Stimulated activated CD8-positive, alpha-beta memory T cell treated with anti-CD3 and anti-CD28 coated beads, Interleukin-15, amount 100 ng/mL, for 1 hour (primary cell): ENCODE measurements around the gene SCN9A.

Experiments used
- DNase-seq: peaks from one replicate; pipeline ENCODE4 v3.0.0-alpha.2; 2020; ENCODE audit warnings: low read depth

SCN9A gene

GRCh38 chr2:166173263-166173662 is 202.5 kb downstream of the SCN9A start:
- DNase-seq = no peak

- no peak for DNase-seq
These were observed 204.5 kb downstream of the SCN9A start for GRCh38 chr2:166171216-166171615.

- no peak for DNase-seq
These were observed 205.4 kb downstream of the SCN9A start for GRCh38 chr2:166170356-166170755.

- no peak for DNase-seq
These were observed 208.3 kb downstream of the SCN9A start for GRCh38 chr2:166167449-166167848.

- DNase-seq = no peak
These were observed 212.0 kb downstream of the SCN9A start for GRCh38 chr2:166163775-166164174.

GRCh38 chr2:166158546-166158945 is 217.2 kb downstream of the SCN9A start:
- no peak for DNase-seq

- no peak for DNase-seq
These were observed 218.2 kb downstream of the SCN9A start for GRCh38 chr2:166157578-166157977.

GRCh38 chr2:166156985-166157490 is 218.7 kb downstream of the SCN9A start:
- no peak for DNase-seq

GRCh38 chr2:166155589-166155988 is 220.2 kb downstream of the SCN9A start:
- no peak for DNase-seq

GRCh38 chr2:166154685-166155338 is 220.9 kb downstream of the SCN9A start:
- DNase-seq = no peak

GRCh38 chr2:166152064-166152463 is 223.7 kb downstream of the SCN9A start:
- DNase-seq = no peak

- DNase-seq = no peak
These were observed 227.0 kb downstream of the SCN9A start for GRCh38 chr2:166148500-166149400.

- DNase-seq = no peak
These were observed 227.9 kb downstream of the SCN9A start for GRCh38 chr2:166147883-166148282.
